Right lobe of liver (tissue), 6 donors: Measurements from ENCODE around the gene SNRPA1. TPM values are rescaled to one million over a fixed set of nuclear protein-coding genes. Genes with fewer than 3 reads are reported as not detected.
A peak's percentile ranks its signal among the peaks of the same experiment; 100 is the strongest.

Experiments used
- ATAC-seq, 4 donors: fragments of 200-7000 bp; cut with Tn5 transposase; one replicate each; pipeline ENCODE4 v1.9.1; 2020; ENCODE audit warnings: mild to moderate bottlenecking in 4 of 4, moderate library complexity in 4 of 4
- DNase-seq, 3 donors: peaks; one replicate each; pipeline ENCODE4 v3.0.0-alpha.2; 2020
- H3K27ac ChIP-seq, 3 donors: fragments of 200-600 bp; one replicate each; pipeline ENCODE4 v1.8.0; 2022
- H3K27me3 ChIP-seq, 2 donors: fragments of 200-600 bp; one replicate each; pipeline ENCODE4 v1.8.0; 2022
- H3K36me3 ChIP-seq, 4 donors: fragments of 200-600 bp; sonication (generic) in 1 of 4; one replicate each; pipeline versions ENCODE4 v1.5.1 to v1.8.0; 2017 to 2022; ENCODE audit warnings: control low read depth in 1 of 4
- H3K4me1 ChIP-seq, 4 donors: fragments of 200-600 bp; sonication (generic) in 1 of 4; one replicate each; pipeline versions ENCODE4 v1.5.1 to v1.8.0; 2017 to 2022; ENCODE audit warnings: control low read depth in 1 of 4
- H3K4me3 ChIP-seq, 3 donors: fragments of 200-600 bp; one replicate each; pipeline ENCODE4 v1.8.0; 2022
- H3K9me3 ChIP-seq, 4 donors: fragments of 200-600 bp; sonication (generic) in 1 of 4; one replicate each; pipeline versions ENCODE4 v1.5.1 to v1.8.0; 2017 to 2022; ENCODE audit warnings: control low read depth in 1 of 4
- POLR2A ChIP-seq: fragments of 450-650 bp; IDR thresholded peaks from one replicate; pipeline ENCODE4 v1.6.1; 2017; ENCODE audit warnings: antibody characterized with exemption, mild to moderate bottlenecking
- WGBS: methylation state at CpG from one replicate; pipeline ENCODE4 v1.1.6; 2018; ENCODE audit warnings: low coverage, low lambda C conversion rate; ENCODE audit not compliant: insufficient coverage; ENCODE audit errors: missing lambda C conversion rate; 5-methylcytosine and 5-hydroxymethylcytosine counted together
- intact Hi-C, 2 donors: fragments of 100-400 bp; cut with DNase I; formaldehyde crosslinking; loops; one replicate each; pipeline versions ENCODE4 v1.11.2 to v1.14.1; 2022
- total RNA-seq, 6 experiments: library from RNA; depleted of rRNA in 2 of 6; stranded (reverse); fragments of >200 nt in 2 of 6; fragmentation: NEBNext Ultra II Directional in 3 of 6; extraction: Animal tissue kit (Norgen Biotek cat#: 25700) in 3 of 6; gene quantifications; one replicate each; pipeline versions ENCODE4 v1.1.0 to v1.2.4, GENCODE V29; 2016 to 2023
- TF ChIP-seq, protein P1 (sequence below), 4 donors: fragments of 200-600 bp in 3 of 4; fragments of 450-650 bp in 1 of 4; IDR thresholded peaks; one replicate each; pipeline versions ENCODE4 v1.5.1 to v1.8.0; 2016 to 2022; ENCODE audit warnings: antibody characterized with exemption in 4 of 4, mild to moderate bottlenecking in 2 of 4
- donor health status: DM: no; HTN: yes; CAD: no.
- donor health status: DM: no; HTN: no; CAD: no.
- donor health status: DM: no; HTN: no; CAD: no.
- donor health status: DM: no; HTN: yes; CAD: no.
- donor health status: DM: no; HTN: yes; CAD: no.

Gene SNRPA1
- total RNA-seq, 6 experiments from 2014 or later, result 17.7 to 28.6 (median 24.1) TPM

DNA sequence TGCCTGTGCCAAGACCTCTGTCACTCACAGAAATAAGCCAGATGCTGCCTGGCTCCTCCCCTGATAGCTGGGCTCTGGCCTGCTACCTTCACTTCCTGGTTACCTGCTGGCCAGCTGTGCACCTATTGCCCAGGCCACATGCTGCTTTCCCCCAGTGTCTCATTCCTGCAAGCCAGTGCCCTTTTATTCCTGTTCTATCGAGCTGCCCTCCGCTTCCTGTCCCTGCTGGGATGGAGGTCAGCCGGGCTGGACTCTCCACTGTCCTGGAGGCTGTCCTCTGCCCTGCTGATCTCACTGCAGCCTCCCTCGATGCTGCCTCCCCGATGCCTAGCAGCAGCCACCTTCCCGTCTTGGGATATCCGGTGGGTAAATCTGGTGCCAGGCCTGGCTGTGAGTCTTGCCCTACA is 37.0 kb upstream of the SNRPA1 start:
- intact Hi-C loops, result no loop called here
- Histone ChIP-seq H3K27me3 (no peaks in the 10 kb centered on the region), H3K36me3 (peaks cover 0 to 45% (median 7%) of the 10 kb centered on the region in 4 donors), H3K4me1 (no peaks in the 10 kb centered on the region), H3K9me3 (no peaks in the 10 kb centered on the region), H3K27ac (no peak overlapping the region), H3K4me3 (no peak overlapping the region)
- DNase-seq, result peak in 1 of 3 donors; percentile 13
- peak in 2 of 4 donors; percentile 3 to 9 for ATAC-seq
- no CpG with 5 or more reads among the region's 7 CpGs for WGBS
- no peak for TF ChIP-seq POLR2A
- TF ChIP-seq, protein P1, sequence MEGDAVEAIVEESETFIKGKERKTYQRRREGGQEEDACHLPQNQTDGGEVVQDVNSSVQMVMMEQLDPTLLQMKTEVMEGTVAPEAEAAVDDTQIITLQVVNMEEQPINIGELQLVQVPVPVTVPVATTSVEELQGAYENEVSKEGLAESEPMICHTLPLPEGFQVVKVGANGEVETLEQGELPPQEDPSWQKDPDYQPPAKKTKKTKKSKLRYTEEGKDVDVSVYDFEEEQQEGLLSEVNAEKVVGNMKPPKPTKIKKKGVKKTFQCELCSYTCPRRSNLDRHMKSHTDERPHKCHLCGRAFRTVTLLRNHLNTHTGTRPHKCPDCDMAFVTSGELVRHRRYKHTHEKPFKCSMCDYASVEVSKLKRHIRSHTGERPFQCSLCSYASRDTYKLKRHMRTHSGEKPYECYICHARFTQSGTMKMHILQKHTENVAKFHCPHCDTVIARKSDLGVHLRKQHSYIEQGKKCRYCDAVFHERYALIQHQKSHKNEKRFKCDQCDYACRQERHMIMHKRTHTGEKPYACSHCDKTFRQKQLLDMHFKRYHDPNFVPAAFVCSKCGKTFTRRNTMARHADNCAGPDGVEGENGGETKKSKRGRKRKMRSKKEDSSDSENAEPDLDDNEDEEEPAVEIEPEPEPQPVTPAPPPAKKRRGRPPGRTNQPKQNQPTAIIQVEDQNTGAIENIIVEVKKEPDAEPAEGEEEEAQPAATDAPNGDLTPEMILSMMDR (IDR thresholded peaks at IDR 0.05), result no peak

GRCh38 chr15:101329867-101330380 is 34.9 kb upstream of the SNRPA1 start:
- DNase-seq (peak in 1 of 3 donors; percentile 14), ATAC-seq (no peak)
- Histone ChIP-seq H3K4me3 (no peak overlapping the region), H3K27ac (no peak overlapping the region), H3K9me3 (no peaks in the 10 kb centered on the region), H3K36me3 (peaks cover 0 to 40% (median 11%) of the 10 kb centered on the region in 4 donors), H3K4me1 (peaks cover 0 to 16% (median 5%) of the 10 kb centered on the region in 4 donors), H3K27me3 (no peaks in the 10 kb centered on the region)
- no peak for TF ChIP-seq POLR2A
- TF ChIP-seq, protein P1 (IDR thresholded peaks at IDR 0.05), result no peak
- intact Hi-C loops, result no loop called here
- 71% methylated on average over 4 of the region's 9 CpGs for WGBS

DNA sequence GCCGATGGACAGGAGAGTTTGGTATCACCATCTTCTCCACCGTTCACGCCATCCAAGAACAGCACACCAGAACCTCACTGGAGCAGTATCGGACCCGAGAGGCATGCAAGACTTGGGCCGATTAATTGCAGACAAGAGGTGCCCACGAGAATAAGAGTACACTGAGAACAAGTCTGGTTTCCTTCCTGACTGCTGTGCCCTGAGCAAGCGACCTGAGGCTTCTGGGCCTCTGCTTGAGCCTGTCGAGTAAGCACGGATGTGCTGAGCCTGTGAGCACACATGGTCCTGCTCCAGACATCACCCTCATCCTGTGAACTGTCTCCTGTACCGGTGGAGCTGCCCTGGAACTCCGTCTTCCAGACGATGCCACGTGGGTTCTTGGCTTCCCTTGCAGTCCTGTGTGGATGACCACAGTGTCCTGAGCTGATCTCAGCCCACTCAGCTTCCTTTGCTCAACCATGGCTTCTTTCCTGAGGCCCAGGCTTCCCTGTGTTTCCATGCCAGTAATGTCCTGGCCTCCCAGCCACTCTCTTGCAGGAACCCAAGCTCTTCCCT is 34.3 kb upstream of the SNRPA1 start:
- peak in 1 of 3 donors; percentile 15 for DNase-seq
- no CpG with 5 or more reads among the region's 14 CpGs for WGBS

DNA sequence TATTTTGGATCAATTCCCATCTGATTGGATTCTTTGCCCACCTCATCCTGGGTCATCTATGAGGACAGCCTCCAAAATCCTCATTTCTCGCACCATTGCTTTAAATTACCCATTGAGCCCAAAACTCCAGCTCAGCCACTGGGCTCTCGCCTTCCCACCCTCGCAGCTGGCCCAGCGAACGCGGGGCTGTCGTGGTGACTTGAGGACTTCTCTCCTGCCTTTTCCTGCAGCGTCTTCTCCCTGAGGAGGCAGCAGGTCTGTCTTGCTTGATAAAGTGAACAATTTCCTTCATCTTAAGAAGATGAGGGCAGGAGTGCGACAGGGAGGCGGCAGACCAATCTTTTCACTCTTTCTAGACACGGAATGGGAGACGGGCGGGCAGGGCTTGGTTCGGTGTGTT is 33.0 kb upstream of the SNRPA1 start:
- Histone ChIP-seq H3K27ac (no peak overlapping the region), H3K4me1 (peaks cover 0 to 24% (median 7%) of the 10 kb centered on the region in 4 donors), H3K4me3 (no peak overlapping the region), H3K27me3 (no peaks in the 10 kb centered on the region), H3K36me3 (peaks cover 0 to 40% (median 13%) of the 10 kb centered on the region in 4 donors), H3K9me3 (no peaks in the 10 kb centered on the region)
- 84% methylated on average over 12 of the region's 14 CpGs for WGBS
- TF ChIP-seq, protein P1 (IDR thresholded peaks at IDR 0.05), result no peak
- no peak for TF ChIP-seq POLR2A
- no peak for ATAC-seq
- DNase-seq, result peak in 1 of 3 donors; percentile 20
- intact Hi-C loops, result no loop called here

More for the DNA sequence above, 34.3 kb upstream of the SNRPA1 start:
- no peak overlapping the region for H3K4me3 ChIP-seq
- H3K27ac ChIP-seq, result no peak overlapping the region
- H3K27me3 ChIP-seq, result no peaks in the 10 kb centered on the region
- peaks cover 0 to 20% (median 7%) of the 10 kb centered on the region in 4 donors for H3K4me1 ChIP-seq
- ATAC-seq, result no peak
- TF ChIP-seq, protein P1 (IDR thresholded peaks at IDR 0.05), result no peak
- no peak for TF ChIP-seq POLR2A
- intact Hi-C loops, result no loop called here
- H3K9me3 ChIP-seq, result no peaks in the 10 kb centered on the region
- H3K36me3 ChIP-seq, result peaks cover 0 to 40% (median 11%) of the 10 kb centered on the region in 4 donors
